ENCODE results near the gene LAP3.

DNA sequence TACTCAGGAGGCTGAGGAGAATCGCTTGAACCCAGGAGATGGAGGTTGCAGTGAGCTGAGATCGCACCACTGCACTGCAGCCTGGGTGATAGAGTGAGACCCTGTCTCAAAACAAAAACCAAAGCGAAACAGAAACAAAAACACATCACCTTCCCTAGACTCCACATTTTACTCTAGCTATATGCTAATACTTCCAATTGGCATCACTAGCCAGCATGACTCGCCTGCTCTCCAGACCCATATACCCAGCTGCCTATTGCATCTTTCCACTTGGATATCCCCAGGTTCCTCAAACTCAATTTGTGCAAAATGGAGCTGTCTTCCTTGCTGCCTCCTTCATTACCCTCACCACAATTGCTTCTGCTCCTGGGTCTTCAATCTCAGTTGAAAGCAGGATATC lies 22.4 kb upstream of the LAP3 start:
- TF ChIP-seq, protein P1, sequence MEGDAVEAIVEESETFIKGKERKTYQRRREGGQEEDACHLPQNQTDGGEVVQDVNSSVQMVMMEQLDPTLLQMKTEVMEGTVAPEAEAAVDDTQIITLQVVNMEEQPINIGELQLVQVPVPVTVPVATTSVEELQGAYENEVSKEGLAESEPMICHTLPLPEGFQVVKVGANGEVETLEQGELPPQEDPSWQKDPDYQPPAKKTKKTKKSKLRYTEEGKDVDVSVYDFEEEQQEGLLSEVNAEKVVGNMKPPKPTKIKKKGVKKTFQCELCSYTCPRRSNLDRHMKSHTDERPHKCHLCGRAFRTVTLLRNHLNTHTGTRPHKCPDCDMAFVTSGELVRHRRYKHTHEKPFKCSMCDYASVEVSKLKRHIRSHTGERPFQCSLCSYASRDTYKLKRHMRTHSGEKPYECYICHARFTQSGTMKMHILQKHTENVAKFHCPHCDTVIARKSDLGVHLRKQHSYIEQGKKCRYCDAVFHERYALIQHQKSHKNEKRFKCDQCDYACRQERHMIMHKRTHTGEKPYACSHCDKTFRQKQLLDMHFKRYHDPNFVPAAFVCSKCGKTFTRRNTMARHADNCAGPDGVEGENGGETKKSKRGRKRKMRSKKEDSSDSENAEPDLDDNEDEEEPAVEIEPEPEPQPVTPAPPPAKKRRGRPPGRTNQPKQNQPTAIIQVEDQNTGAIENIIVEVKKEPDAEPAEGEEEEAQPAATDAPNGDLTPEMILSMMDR (IDR thresholded peaks at IDR 0.05; ENCODE audit: low read length) = no peak
- TF ChIP-seq EZH2 (IDR thresholded peaks at IDR 0.05; ENCODE audit: borderline replicate concordance, low read length) = no peak

Measured in OCI-LY1 (cell line).